IPS-20b (cell line): ENCODE results near the gene EMC6.
"Not testable (repeated sequence)": the region's sequence is repeated elsewhere in the genome, so short reads cannot be mapped to it uniquely, and the experiment has no call there.

ENCODE experiments used
- H3K27ac ChIP-seq: one replicate; pipeline ENCODE4 v1.5.1; 2013; ENCODE audit warnings: low read length
- H3K27me3 ChIP-seq: 2 replicates; pipeline ENCODE4 v1.6.1; 2013; ENCODE audit warnings: mild to moderate bottlenecking, low read length, inconsistent platforms; ENCODE audit not compliant: insufficient read depth
- H3K36me3 ChIP-seq: 2 replicates; pipeline ENCODE4 v1.6.1; 2013; ENCODE audit warnings: low read depth, mild to moderate bottlenecking, inconsistent platforms, low read length, moderate library complexity; ENCODE audit not compliant: insufficient read depth
- H3K4me1 ChIP-seq: 2 replicates; pipeline ENCODE4 v1.6.1; 2013; ENCODE audit warnings: mild to moderate bottlenecking, control low read depth, inconsistent platforms, low read length, moderate library complexity; ENCODE audit not compliant: insufficient read depth
- H3K4me3 ChIP-seq: 2 replicates; pipeline ENCODE4 v1.5.1; 2013; ENCODE audit warnings: mild to moderate bottlenecking, low read length, inconsistent platforms
- H3K9ac ChIP-seq: 2 replicates; pipeline ENCODE4 v1.6.1; 2013; ENCODE audit warnings: low read depth, mild to moderate bottlenecking, inconsistent platforms, low read length, moderate library complexity
- H3K9me3 ChIP-seq: 2 replicates; pipeline ENCODE4 v1.6.1; 2013; ENCODE audit warnings: mild to moderate bottlenecking, low read depth, low read length, inconsistent platforms; ENCODE audit not compliant: insufficient read depth

EMC6 gene

GRCh38 chr17:3699951-3700350, 31.3 kb downstream of the EMC6 start:
- peaks cover 3% of the 10 kb centered on the region; the same call in 1 of the 2 replicates for H3K4me1 ChIP-seq
- H3K4me3 ChIP-seq, result no peak overlapping the region
- H3K9me3 ChIP-seq, result no peaks in the 10 kb centered on the region
- H3K27ac ChIP-seq, result no peak overlapping the region
- H3K27me3 ChIP-seq, result peaks cover 38% of the 10 kb centered on the region
- H3K36me3 ChIP-seq, result no peaks in the 10 kb centered on the region
- H3K9ac ChIP-seq, result no peak overlapping the region

- H3K9me3 ChIP-seq, H3K36me3 ChIP-seq, H3K27ac ChIP-seq, H3K9ac ChIP-seq, H3K4me1 ChIP-seq, H3K4me3 ChIP-seq: not testable (repeated sequence)
- peaks cover 17% of the 10 kb centered on the region for H3K27me3 ChIP-seq
Observed at GRCh38 chr17:3702041-3702539, 33.5 kb downstream of the EMC6 start.

GRCh38 chr17:3704931-3705717, 36.5 kb downstream of the EMC6 start:
- Histone ChIP-seq H3K27me3 (no peaks in the 10 kb centered on the region), H3K27ac (no peak overlapping the region), H3K4me3 (no peak overlapping the region), H3K36me3 (no peaks in the 10 kb centered on the region), H3K9me3 (no peaks in the 10 kb centered on the region), H3K9ac (no peak overlapping the region), H3K4me1 (no peaks in the 10 kb centered on the region)

- not testable (repeated sequence) for H3K4me1 ChIP-seq, H3K4me3 ChIP-seq, H3K27me3 ChIP-seq, H3K27ac ChIP-seq, H3K36me3 ChIP-seq, H3K9ac ChIP-seq, H3K9me3 ChIP-seq
Observed at GRCh38 chr17:3705718-3705984, 37.0 kb downstream of the EMC6 start.

- no peak overlapping the region for H3K27ac ChIP-seq
- peaks cover 16% of the 10 kb centered on the region for H3K36me3 ChIP-seq
- H3K4me1 ChIP-seq, result no peaks in the 10 kb centered on the region
- no peaks in the 10 kb centered on the region for H3K27me3 ChIP-seq
- H3K9me3 ChIP-seq, result no peaks in the 10 kb centered on the region
- no peak overlapping the region for H3K9ac ChIP-seq
- no peak overlapping the region for H3K4me3 ChIP-seq
Observed at GRCh38 chr17:3708366-3708765, 39.8 kb downstream of the EMC6 start.

- no peak overlapping the region for H3K27ac ChIP-seq
Observed at GRCh38 chr17:3710951-3711383, 42.4 kb downstream of the EMC6 start.

GRCh38 chr17:3712811-3713463, 44.3 kb downstream of the EMC6 start:
- no peak overlapping the region for H3K9ac ChIP-seq
- H3K27me3 ChIP-seq, result no peaks in the 10 kb centered on the region
- H3K27ac ChIP-seq, result no peak overlapping the region
- H3K4me1 ChIP-seq, result no peaks in the 10 kb centered on the region
- no peaks in the 10 kb centered on the region for H3K9me3 ChIP-seq
- H3K4me3 ChIP-seq, result no peak overlapping the region
- peaks cover 52% of the 10 kb centered on the region for H3K36me3 ChIP-seq

More at GRCh38 chr17:3710951-3711383, 42.4 kb downstream of the EMC6 start:
- no peak overlapping the region for H3K4me3 ChIP-seq
- H3K4me1 ChIP-seq, result no peaks in the 10 kb centered on the region
- peaks cover 33% of the 10 kb centered on the region for H3K36me3 ChIP-seq
- H3K27me3 ChIP-seq, result no peaks in the 10 kb centered on the region
- no peak overlapping the region for H3K9ac ChIP-seq
- no peaks in the 10 kb centered on the region for H3K9me3 ChIP-seq

GRCh38 chr17:3715296-3715695, 46.7 kb downstream of the EMC6 start:
- Histone ChIP-seq H3K4me3 (no peak overlapping the region), H3K9me3 (no peaks in the 10 kb centered on the region), H3K4me1 (no peaks in the 10 kb centered on the region), H3K27ac (no peak overlapping the region), H3K27me3 (no peaks in the 10 kb centered on the region), H3K9ac (no peak overlapping the region), H3K36me3 (peaks cover 72% of the 10 kb centered on the region)

- H3K27ac ChIP-seq, result no peak overlapping the region
- no peaks in the 10 kb centered on the region for H3K27me3 ChIP-seq
- no peaks in the 10 kb centered on the region for H3K4me1 ChIP-seq
- peaks cover 59% of the 10 kb centered on the region for H3K36me3 ChIP-seq
- H3K9me3 ChIP-seq, result no peaks in the 10 kb centered on the region
- H3K9ac ChIP-seq, result no peak overlapping the region
- no peak overlapping the region for H3K4me3 ChIP-seq
Observed at GRCh38 chr17:3718201-3718600, 49.6 kb downstream of the EMC6 start.

- H3K27me3 ChIP-seq, result no peaks in the 10 kb centered on the region
- peaks cover 57% of the 10 kb centered on the region for H3K36me3 ChIP-seq
- H3K4me1 ChIP-seq, result no peaks in the 10 kb centered on the region
- no peaks in the 10 kb centered on the region for H3K9me3 ChIP-seq
- no peak overlapping the region for H3K27ac ChIP-seq
- H3K4me3 ChIP-seq, result no peak overlapping the region
- no peak overlapping the region for H3K9ac ChIP-seq
Observed at GRCh38 chr17:3719265-3719664, 50.7 kb downstream of the EMC6 start.
